Psoas muscle (tissue), 8 donors: ENCODE results near the gene KCNA3. TPM values are rescaled to one million over a fixed set of nuclear protein-coding genes. Genes with fewer than 3 reads are reported as not detected.

Source experiments
- ATAC-seq, 4 donors: fragments of 200-7000 bp; cut with Tn5 transposase; one replicate each; pipeline ENCODE4 v1.9.1; 2020; ENCODE audit warnings: moderate library complexity in 3 of 4, mild to moderate bottlenecking in 2 of 4
- DNase-seq, 2 donors: peaks; one replicate each; pipeline ENCODE4 v3.0.0-alpha.2; 2020
- H3K27ac ChIP-seq: fragments of 200-600 bp; one replicate; pipeline ENCODE4 v1.8.0; 2022
- H3K27me3 ChIP-seq, 3 donors: fragments of 200-600 bp in 1 of 3; one replicate each; pipeline versions ENCODE4 v1.6.1 to v1.8.0; 2013 to 2022; ENCODE audit warnings: low read length in 2 of 3, mild to moderate bottlenecking in 2 of 3, moderate library complexity in 1 of 3; ENCODE audit not compliant: insufficient read depth in 3 of 3
- H3K36me3 ChIP-seq, 2 donors: fragments of 200-600 bp in 1 of 2; one replicate each; pipeline versions ENCODE4 v1.6.1 to v1.8.0; 2013 to 2022; ENCODE audit warnings: low read depth in 1 of 2, mild to moderate bottlenecking in 1 of 2, moderate library complexity in 1 of 2; ENCODE audit not compliant: insufficient read depth in 1 of 2
- H3K4me1 ChIP-seq: fragments of 200-600 bp; one replicate; pipeline ENCODE4 v1.8.0; 2022
- H3K4me3 ChIP-seq: fragments of 200-600 bp; one replicate; pipeline ENCODE4 v1.8.0; 2022; ENCODE audit warnings: mild to moderate bottlenecking
- H3K9me3 ChIP-seq: fragments of 200-600 bp; one replicate; pipeline ENCODE4 v1.8.0; 2022
- WGBS, 3 donors: extraction: QIAGEN DNeasy Blood & Tissue Kit; methylation state at CpG; one replicate each; pipeline versions ENCODE4 v1.1.6 to v1.1.7; 2013; 5-methylcytosine and 5-hydroxymethylcytosine counted together
- intact Hi-C, 2 donors: fragments of 100-400 bp; cut with DNase I; formaldehyde crosslinking; loops; one replicate each; pipeline versions ENCODE4 v1.11.0 to v1.14.2; 2022
- polyA plus RNA-seq, 3 donors: library from polyadenylated mRNA; stranded (reverse); fragments of 200-250 nt; gene quantifications; one replicate each; pipeline ENCODE4 v1.2.3, GENCODE V29; 2013
- total RNA-seq, 4 donors: library from RNA; stranded (reverse); fragmentation: NEBNext Ultra II Directional in 2 of 4; extraction: Animal tissue kit (Norgen Biotek cat#: 25700) in 2 of 4; gene quantifications; one replicate each; pipeline versions ENCODE4 v1.2.1 to v1.2.4, GENCODE V29; 2021 to 2023
- TF ChIP-seq, protein P1 (sequence below): fragments of 200-600 bp; IDR thresholded peaks from one replicate; pipeline ENCODE4 v1.8.0; 2022; ENCODE audit warnings: antibody characterized with exemption
- donor health status: healthy with polysubstance abuse.
- donor health status: DM: no; HTN: no; CAD: no; lungs with moderate emphysema.
- donor health status: Bipolar disorder and iron deficiency.
- donor health status: healthy.
- donor health status: DM: yes; HTN: yes; CAD: no.
- donor health status: DM: no; HTN: no; CAD: no.
- donor health status: DM: no; HTN: no; CAD: no.
- donor health status: DM: yes; HTN: yes; CAD: no.

The KCNA3 gene
- total and polyA plus RNA-seq, 7 donors: 0.08 to 0.56 (median 0.16) TPM; not detected in 4

DNA sequence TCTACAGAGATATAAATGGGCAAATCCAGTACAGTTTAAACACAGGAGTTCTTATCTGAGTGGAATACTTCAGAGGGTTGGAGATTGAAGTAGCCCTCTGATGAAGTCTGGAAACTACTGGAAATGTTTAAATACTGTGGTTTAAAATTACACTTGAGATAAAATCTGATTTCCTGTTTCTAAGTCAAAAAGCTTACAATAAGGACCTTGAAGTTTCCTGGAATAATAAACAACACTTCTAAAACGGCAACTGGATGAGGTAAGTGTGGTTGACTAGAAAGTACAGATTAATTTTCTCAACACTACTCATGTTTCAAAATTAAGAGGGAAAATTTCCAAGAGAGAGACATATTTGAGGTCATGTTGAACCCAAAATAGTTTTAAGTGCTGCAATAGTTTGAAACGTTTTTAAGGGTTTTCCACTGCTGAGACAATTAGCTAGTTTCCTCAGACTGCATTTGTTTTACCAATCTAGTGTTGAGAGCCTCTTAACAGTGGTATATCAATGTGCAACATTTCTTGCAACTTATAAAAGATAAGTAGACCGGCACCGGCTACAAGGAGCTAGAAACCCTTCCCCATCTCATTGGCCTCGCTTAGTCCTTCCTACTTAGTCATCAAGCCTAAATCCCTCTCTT, 27.4 kb downstream of the KCNA3 start:
- no peak for DNase-seq

DNA sequence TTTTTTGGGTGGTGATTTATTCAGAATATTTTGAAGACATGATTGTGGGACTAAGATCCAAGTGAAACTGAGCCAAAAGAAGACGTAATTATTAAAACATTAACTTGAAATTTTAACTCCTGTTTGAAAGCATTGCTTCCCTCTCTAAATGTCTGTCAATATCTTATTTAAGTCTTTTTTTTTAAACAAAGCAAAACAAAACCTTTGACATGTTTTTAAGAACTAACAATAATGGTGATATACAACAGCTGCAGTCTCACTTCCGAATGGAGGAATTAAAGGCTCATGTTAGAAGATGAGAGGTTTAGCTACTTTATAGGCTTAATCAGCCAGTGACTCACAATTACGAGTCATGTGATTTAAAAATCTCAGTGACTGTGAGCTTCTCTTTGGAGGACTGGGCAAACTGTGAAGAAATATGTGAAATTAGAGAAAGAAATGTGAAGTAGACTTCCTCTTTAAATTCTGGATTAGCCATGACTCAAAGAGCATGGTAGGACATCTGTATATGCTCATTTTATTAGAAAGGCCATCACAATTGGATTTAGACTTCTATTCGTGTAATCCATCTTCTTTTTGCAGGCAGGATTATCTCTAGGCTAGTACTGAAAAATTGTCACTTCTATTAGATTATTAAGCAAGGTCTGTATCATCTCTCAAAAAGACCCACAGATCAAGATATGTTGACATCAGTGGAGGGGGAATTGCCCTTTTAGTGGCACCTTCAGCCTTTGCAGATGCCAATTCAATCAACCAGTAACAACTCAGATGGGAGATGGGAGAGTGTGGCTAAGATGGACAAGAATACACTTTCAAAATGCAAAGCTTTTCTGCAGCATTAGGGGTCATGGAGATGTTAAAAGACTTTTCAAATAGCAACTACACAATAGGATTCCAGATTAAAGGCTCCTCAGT, 28.7 kb downstream of the KCNA3 start:
- DNase-seq (no peak), ATAC-seq (peak in 1 of 4 donors; percentile 40)
- Histone ChIP-seq H3K27ac (no peak overlapping the region), H3K4me1 (no peaks in the 10 kb centered on the region), H3K4me3 (no peak overlapping the region), H3K36me3 (no peaks in the 10 kb centered on the region), H3K9me3 (no peaks in the 10 kb centered on the region), H3K27me3 (no peaks in the 10 kb centered on the region)
- TF ChIP-seq, protein P1, sequence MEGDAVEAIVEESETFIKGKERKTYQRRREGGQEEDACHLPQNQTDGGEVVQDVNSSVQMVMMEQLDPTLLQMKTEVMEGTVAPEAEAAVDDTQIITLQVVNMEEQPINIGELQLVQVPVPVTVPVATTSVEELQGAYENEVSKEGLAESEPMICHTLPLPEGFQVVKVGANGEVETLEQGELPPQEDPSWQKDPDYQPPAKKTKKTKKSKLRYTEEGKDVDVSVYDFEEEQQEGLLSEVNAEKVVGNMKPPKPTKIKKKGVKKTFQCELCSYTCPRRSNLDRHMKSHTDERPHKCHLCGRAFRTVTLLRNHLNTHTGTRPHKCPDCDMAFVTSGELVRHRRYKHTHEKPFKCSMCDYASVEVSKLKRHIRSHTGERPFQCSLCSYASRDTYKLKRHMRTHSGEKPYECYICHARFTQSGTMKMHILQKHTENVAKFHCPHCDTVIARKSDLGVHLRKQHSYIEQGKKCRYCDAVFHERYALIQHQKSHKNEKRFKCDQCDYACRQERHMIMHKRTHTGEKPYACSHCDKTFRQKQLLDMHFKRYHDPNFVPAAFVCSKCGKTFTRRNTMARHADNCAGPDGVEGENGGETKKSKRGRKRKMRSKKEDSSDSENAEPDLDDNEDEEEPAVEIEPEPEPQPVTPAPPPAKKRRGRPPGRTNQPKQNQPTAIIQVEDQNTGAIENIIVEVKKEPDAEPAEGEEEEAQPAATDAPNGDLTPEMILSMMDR: no peak
- intact Hi-C loops: no loop called here
- 22 to 42% (median 25%) methylated on average over 4 of the region's 4 CpGs for WGBS, 3 donors

More for the DNA sequence above, 27.4 kb downstream of the KCNA3 start:
- TF ChIP-seq, protein P1: no peak
- Histone ChIP-seq H3K36me3 (no peaks in the 10 kb centered on the region), H3K4me3 (no peak overlapping the region), H3K27ac (no peak overlapping the region), H3K9me3 (no peaks in the 10 kb centered on the region), H3K27me3 (no peaks in the 10 kb centered on the region), H3K4me1 (no peaks in the 10 kb centered on the region)
- intact Hi-C loops: no loop called here
- 39 to 45% (median 41%) methylated on average over 5 of the region's 5 CpGs for WGBS, 3 donors
- no peak for ATAC-seq

DNA sequence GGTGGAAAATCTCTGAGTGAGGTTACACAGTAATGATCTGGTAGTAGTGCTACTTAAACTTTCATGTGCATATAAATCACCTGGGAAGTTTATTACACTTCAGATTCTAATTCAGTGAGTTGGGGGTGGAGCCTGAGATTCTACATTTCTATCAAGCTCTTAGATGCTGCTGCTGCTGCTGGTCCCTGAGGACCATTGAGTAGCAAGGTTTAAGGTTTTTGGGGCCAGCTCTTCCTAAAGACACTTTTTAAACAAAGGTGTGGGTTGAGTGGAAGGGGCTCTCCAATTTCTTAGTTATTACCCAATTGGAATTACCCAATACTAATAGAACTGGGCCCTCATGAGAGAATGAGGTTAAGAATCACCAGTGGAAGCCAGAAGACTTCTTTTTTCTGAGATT, 29.5 kb downstream of the KCNA3 start:
- H3K4me1 ChIP-seq: no peaks in the 10 kb centered on the region
- no peak overlapping the region for H3K4me3 ChIP-seq
- H3K27me3 ChIP-seq: no peaks in the 10 kb centered on the region
- TF ChIP-seq, protein P1: no peak
- no peaks in the 10 kb centered on the region for H3K36me3 ChIP-seq
- H3K9me3 ChIP-seq: no peaks in the 10 kb centered on the region
- ATAC-seq (no peak), DNase-seq (no peak)
- intact Hi-C loops: no loop called here
- no peak overlapping the region for H3K27ac ChIP-seq

DNA sequence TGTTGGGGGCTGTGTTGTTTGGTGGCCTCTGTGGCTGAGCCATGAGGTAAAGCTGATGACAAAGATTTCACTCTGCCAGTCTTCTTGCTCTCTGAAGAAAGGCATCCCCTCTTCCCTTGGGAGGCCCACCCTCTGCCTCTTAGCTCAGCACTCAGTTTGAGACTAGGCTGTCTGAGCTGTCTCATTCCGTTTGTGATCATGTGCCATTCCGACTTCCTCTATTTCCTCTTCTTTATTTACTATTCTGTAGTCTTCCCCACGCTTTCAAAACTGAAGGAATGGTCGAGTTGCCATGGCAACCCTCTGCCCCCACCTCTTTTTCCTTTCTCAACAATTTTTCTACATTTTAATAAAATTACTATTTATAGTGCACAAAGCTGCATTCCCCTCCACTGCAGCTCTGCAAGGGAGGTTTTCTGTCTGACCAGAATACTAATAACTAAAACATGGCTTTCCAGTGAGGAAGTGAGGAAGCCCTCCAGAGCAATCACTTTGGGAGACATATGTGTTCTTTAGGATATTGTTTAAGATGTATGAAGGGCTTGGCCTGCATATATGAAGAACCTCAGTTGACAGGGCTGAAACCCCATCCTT, 30.8 kb downstream of the KCNA3 start:
- H3K4me3 ChIP-seq: no peak overlapping the region
- H3K9me3 ChIP-seq: no peaks in the 10 kb centered on the region
- H3K27ac ChIP-seq: no peak overlapping the region
- 46 to 55% (median 52%) methylated on average over 4 of the region's 4 CpGs for WGBS, 3 donors
- no peaks in the 10 kb centered on the region for H3K36me3 ChIP-seq
- ATAC-seq (no peak), DNase-seq (no peak)
- intact Hi-C loops: no loop called here
- H3K27me3 ChIP-seq: no peaks in the 10 kb centered on the region
- TF ChIP-seq, protein P1: no peak
- H3K4me1 ChIP-seq: no peaks in the 10 kb centered on the region
